ENCODE data around the gene SHE.
"Not testable (repeated sequence)": the region's sequence is repeated elsewhere in the genome, so short reads cannot be mapped to it uniquely, and the experiment has no call there.

Gene SHE

DNA sequence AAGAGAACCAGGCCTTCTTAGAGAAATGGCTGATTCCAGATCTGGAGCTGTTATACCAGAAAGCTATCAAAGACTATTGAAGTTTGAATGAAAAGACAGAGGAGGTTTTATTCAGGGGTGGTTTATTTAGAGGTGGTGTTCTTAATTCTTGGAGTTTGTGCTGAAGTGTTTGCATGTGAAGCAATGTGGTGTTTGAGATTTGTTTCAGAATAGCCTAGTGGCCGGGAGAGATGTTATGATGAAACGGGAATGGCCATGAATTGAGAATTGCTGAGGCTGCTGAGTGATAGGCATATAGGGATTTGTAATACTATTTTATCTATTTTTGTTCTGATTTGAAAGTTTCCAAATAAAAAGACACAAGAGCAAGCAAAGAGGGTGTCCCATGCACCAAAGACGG is 10.5 kb upstream of the SHE start:
- no peak for DNase-seq

DNA sequence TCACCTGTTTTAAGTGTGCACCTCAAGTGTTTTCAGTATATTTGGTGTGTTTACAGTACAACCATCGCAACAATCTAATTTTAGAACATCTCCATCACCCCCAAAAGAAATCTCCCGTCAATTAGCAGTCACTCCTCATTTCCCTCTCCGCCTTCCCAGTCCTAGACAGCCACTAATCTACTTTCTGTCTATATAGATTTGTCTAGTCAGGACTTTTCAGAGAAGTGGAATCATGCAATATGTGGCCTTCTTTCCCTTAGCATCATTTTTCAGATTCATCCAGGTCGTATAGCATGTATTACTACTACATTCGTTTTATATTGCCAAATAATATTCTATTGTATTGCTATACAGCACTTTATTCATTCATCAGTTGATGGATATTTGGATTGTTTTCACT is 1.7 kb upstream of the SHE start:
- DNase-seq: no peak

- DNase-seq: no peak
Measured at GRCh38 chr1:154502744-154503115, 518 bp upstream of the SHE start.

DNA sequence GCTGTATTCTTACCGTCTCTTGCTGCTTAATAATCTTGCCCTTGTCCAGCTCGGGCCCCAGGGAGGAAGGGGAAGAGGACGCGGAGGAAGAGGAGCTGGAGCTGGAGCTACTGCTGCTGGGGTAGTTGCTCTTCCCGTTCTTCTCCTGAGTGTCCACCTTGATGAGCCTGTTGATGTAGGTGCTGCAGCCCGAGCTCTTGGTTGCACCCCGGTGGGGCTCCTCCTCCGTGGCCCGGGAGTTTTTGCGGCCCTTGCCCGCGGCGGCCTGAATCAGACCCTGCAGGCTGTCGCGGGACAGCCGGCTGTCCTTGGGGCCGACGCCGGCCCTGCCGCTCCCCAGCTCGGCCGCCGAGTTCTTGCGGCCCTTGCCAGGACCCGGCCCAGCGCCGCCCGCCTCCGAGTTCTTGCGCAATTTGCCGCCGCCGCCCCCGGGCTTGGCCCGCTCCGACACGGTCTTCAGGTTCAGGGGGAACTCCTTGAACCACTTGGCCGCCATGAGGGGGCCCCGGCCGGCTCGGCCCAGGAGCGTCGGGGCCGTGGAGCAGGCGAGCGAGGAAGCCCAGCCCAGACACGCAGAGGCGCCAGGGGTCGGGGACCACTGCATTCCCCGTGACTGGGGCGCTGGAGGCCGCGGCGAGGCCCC is 668 bp downstream of the SHE start:
- peak; percentile 35 for DNase-seq

- DNase-seq: no peak
Measured at GRCh38 chr1:154500533-154500932, 1.7 kb downstream of the SHE start.

DNA sequence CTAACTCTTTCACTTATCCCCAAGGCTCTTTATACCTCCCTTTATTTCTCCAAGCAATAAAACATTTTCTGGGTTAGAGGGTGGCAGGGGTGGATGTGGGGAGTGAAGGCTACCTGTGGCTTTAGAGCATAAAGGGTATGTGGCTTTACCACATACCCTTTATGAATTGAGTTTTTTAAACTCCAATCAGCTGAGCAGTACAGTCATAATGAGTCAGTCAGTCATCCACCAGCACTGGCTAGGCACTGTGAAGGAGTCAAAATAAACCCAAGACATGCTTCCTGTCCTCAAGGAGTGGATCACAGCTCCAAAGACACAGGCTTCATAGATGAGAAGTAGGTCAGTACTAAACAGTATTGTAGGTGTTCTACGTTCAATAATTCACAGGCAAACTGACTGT is 2.8 kb downstream of the SHE start:
- no peak for DNase-seq

GRCh38 chr1:154497026-154497806 is 5.0 kb downstream of the SHE start:
- DNase-seq: peak; percentile 36

DNA sequence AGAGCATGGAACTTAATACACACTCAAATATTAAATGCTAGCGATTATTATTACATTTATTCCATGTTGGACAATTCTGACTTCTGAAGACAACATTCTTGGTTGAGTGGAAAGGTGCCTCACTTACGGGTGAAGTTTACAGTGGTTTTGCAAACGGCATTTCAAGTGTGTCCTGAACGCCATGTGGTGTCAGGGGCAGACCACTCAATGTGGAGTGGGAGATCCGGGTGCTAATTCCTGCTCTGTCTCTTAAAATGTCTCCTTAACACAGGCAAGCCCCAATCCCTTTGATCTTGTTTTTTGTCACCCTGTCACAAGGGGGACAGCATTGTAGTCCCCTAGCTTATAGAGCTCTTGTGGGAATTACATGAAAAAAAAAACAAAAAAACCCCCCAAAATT is 5.8 kb downstream of the SHE start:
- no peak for DNase-seq

DNA sequence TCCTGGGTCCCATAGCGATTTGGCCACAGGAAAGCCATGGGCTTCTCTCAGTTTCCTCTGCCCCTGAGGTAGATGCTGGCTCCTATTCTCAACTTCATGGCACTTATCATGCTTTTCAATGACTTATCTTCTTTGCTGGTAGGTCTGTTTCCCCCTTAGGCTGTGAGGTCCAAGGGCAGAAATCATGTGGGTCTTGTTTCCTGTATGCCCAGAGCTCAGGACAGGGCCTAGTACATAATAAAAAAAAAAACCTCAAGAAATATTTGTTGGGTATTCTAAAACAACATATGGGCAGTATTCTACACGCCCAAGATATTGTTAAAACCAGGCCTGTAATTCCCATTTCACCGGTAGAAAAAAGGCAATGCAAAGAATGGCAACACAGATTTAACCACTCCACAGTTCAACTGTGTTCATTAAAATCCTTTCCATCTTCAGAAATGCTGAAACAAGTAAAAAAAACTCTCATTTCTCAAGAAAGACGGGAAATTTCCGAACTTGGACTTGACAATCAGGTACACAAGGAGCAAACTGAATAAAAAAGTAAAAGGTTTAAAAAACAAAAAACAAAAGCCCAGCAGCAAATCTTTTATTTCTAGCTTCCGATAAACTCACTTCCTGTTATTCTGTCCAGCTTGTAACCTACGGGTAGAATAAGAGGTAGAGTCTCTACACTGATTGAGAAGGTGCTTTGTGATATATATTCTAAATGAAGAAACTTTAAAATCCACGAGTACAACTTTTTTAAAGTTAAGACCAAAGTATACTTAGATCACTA is 6.5 kb downstream of the SHE start:
- DNase-seq: no peak

DNA sequence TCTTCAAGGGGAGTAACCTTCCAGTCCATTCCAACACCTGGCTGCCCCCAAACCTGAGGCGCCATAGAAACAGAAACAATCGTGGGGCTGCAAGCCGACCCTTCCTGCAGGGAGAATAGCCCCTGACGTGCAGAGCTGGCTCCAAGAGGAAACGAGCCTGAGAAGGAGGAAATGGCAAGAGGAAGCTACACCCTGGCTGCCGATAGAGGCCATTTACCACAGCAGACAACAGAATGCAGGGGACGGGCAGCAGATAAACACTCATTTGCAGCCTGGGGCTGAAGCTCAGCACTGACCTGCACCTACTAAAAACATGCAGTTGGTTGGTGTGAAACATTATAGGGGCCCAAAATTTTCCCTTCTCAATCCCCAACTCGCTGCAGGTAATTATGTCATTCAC is 8.9 kb downstream of the SHE start:
- peak; percentile 32 for DNase-seq

DNA sequence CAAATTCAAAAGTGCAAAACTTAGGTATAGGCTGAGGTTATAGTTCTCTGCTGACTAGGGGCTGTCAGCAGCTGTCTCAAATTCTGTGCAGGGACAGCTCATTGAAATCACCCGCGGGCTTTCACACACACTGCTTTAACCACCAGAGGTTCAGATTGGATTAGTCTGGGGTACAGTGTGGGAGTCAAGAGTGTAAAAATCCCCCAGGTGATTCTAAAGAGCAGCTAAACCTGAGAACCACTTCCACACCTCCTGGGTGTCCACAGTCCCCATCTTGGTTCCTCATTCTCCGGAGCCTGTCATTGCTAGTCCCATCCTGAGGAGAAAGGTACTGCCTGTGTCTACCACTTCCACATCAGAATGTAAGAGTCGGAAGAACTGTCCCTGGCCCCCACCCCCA is 10.1 kb downstream of the SHE start:
- no peak for DNase-seq

GRCh38 chr1:154490317-154490716 is 11.9 kb downstream of the SHE start:
- no peak for DNase-seq

DNA sequence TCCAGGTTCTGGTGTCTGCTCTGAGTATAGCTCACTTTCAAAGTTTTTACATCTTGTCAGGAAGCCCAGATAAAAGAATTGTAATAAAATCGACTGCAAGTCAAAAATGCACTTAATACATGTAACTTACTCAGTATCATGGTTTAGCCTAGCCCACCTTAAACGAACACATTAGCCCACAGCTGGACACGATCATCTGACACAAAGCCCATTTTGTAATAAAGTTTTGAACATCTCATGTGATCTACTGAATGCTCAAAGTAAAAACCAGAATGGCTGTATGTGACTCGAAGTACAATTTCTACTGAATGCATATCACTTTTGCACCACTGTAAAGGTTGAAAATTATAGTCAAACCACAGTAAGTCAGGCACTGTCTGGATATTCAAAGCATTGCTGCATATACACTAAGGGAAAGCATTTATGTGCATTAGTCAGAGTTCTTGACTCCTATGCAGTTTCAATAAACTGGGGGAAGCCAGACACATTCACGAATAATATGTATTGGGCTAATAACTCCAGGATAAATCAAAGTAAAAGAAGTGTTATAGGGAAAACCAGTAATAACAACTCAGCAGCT is 12.4 kb downstream of the SHE start:
- no peak for DNase-seq

DNA sequence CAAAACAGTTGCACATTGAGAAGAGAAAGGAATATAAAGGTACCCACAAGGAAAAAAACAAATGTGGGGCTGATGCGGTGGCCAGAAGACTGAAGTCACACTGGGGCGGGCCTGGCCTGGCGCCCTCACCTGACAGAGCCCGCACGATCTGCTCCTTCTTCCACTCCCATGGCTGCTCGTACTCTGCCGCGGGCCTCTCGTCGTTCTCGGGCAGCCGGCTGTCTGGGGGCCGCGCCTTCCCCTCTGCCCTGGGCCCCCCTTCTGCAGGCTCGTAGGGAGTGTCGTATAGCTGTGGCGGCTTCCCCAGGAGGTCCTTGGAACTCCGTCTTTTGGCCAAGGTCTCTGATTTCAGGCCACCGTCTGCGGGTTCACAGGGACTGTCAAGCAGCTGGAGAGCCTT is 13.3 kb downstream of the SHE start:
- DNase-seq: no peak

DNA sequence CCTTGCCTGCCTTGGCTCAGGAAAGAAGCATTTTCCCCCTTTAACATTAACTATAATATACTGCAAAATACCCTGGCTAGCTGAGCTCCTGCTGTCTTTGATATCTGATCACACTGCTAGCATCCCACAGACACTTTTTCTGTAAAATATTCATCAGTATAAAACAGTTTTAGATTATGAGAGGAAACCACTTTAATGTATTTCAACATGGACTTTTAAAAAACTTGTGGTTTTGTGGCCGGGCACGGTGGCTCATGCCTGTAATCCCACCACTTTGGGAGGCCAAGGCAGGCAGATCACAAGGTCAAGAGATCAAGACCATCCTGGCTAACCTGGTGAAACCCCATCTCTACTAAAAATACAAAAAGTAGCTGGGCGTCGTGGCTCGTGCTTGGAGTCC is 15.5 kb downstream of the SHE start:
- not testable (repeated sequence) for DNase-seq

- DNase-seq: no peak
Measured at GRCh38 chr1:154485910-154486496, 16.2 kb downstream of the SHE start.

- peak; percentile 52 for DNase-seq
Measured at GRCh38 chr1:154485106-154485505, 17.1 kb downstream of the SHE start.

DNA sequence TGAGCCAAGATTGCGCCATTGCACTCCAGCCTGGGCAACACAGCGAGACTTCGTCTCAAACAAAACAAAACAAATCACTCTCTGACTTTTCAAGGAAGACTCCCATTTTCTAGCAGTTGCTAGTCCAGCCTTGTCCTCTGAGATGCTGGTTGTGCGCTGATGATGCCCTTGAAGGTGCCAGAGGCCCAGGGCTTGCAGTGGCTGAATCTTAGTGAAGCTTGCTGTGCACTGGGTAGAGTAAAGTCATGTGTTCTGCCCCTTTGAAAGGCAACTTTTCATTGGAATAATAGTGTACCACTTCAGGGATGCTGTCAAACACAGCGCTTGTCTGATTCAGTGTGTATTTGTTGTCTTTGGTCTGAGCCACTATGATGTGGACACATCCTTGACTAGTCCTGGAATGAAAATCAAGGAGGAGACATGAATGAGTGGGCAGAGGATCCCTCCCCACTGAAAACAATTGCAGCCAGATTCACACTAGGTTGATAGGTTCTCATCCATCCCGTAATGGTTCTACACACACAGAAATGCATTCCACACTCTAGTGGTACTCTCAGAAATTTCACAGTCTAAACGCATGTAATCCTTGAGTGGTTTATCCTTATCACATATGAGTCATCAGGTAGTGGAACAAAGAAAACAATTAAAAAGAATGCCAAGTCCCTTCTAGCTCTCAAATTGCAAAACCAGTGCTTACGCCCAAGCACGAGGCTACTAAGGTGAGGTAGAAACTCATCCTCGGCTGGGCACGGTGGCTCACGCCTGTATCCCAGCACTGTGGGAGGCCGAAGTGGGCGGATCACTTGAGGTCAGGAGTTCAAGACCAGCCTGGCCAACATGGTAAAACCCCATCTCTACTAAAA is 18.0 kb downstream of the SHE start:
- no peak for DNase-seq

DNA sequence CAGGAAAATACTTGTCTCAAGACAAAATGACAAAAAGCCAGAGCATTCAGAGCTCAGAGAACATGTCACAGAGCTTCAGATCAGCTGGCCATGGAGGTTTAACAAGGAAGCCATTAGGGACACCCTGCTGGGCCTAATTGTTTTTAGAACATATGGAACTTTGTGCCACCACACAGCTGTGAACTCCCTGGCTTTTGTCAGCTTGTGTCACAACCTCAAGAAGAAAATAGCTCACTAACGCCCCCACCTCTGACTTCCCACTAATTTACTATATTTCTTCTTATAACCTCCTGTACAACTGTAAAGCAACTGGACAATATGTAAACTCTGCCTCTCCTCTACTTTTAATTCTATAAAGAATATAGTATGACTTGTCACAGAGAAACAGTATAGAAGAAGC is 21.2 kb downstream of the SHE start:
- DNase-seq: no peak

- peak; percentile 83 for DNase-seq
Measured at GRCh38 chr1:154479764-154480421, 22.3 kb downstream of the SHE start.

- no peak for DNase-seq
Measured at GRCh38 chr1:154478639-154479038, 23.6 kb downstream of the SHE start.

DNA sequence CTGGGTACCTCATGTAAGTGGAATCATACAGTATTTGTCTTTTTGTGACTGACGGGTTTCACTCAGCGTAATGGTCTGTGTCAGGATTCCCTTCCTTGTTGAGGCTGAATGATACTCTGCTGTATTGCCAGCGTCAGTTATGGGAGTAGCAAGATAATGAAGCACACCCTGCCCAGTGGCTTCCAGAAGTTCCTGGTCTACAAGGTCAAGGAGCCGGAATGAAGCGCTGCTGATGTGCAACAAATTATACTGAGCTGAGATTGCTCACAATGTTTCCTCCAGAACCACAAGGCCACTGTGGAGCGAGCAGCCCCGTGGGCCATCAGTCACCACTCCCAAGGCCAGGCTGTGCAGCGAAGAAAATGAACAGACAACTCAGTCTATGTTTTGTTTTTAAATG is 24.2 kb downstream of the SHE start:
- no peak for DNase-seq

All from right hindlimb (tissue), 1 donor.